AG09319 (cell line): ENCODE results near the gene YWHAE.

ENCODE experiments used
- DNase-seq: peaks from one replicate; pipeline ENCODE4 v3.0.0-alpha.2; 2010; ENCODE audit warnings: low read depth; ENCODE audit errors: extremely low read depth
- CTCF ChIP-seq: IDR thresholded peaks from 2 replicates; pipeline ENCODE4 v1.5.1; 2011; ENCODE audit warnings: low read depth, mild to moderate bottlenecking, inconsistent platforms, low read length, moderate library complexity

YWHAE gene

DNA sequence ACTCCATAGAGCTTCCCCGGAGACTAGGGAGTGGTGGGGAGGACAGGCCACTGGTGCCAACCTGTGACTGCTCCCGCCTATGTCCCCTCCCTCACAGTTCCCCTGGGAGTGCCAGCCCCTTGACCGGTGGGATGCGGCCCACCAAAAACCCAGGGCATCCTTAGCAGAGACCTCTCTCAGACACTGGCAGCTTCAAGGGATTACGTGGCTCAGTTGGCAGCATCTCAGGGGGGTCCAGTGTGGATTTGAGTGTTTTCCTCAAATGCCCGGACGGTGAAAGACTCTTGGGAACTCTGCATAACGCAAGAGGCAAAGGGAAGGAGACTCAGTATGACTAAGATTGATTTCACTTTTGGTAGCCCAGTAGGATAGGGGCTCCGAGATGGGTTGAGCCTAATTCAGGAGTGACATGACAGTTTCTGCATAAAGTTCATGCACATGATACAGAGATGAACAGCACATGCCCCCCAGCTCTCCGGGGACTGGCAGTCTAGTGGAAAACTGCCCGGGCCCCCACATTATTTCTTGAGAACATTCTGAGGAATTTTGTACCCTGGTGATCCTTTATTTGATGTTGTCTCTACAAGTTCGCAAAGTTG, 70.2 kb downstream of the YWHAE start:
- TF ChIP-seq CTCF, result no peak
- no peak for DNase-seq

DNA sequence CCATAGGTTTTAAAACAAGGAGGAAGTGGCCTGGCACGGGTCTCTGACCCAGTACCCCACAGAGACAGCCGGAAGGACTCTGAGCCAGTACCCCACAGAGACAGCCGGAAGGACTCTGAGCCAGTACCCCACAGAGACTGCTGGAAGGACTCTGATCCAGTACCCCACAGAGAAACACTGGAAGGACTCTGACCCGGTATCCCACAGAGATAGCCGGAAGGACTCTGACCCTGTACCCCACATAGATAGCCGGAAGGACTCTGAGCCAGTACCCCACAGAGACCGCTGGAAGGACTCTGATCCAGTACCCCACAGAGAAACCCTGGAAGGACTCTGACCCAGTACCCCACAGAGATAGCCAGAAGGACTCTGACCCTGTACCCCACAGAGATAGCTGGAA, 71.6 kb downstream of the YWHAE start:
- TF ChIP-seq CTCF, result no peak
- DNase-seq, result no peak

DNA sequence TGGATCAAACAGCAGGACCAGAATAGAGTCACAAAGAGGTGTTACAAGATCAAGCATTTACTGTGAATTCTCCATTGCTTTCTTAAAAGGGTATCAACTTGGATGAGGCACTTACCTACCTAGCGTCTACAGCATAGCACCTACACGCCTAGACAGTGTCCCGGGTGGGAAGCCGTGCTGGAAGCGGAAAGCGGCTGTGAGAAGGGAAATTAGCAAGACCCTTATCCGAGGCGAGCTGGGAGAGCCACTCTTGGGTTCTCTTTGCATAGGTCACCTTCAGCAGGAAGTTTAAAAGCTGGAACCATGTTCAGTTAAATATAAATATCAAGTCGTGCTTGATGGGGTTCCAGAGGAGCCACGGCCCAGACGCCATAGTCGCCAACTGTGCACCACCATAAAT, 74.3 kb downstream of the YWHAE start:
- TF ChIP-seq CTCF, result no peak
- DNase-seq, result no peak

DNA sequence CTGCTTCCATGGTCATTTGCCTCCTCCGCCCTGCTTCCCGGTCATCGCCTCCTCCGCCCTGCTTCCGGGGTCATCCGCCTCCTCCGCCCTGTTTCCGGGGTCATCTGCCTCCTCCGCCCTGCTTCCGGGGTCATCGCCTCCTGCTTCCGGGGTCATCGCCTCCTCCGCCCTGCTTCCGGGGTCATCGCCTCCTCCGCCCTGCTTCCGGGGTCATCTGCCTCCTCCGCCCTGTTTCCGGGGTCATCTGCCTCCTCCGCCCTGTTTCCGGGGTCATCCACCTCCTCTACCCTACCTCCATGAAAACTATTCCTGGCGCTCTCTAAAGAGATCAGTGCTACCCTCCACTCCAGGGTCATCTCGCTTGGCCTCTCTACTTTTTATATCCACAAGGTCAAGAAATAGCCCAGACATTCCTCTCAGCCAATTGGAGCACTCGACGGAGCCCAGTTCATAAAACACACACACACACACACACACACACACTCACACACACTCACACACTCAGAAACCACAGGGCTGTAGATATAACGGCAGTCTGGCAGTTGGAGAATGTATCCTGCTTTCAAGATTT, 75.7 kb downstream of the YWHAE start:
- DNase-seq, result no peak
- TF ChIP-seq CTCF, result no peak

GRCh38 chr17:1323336-1323735, 76.7 kb downstream of the YWHAE start:
- DNase-seq, result no peak

DNA sequence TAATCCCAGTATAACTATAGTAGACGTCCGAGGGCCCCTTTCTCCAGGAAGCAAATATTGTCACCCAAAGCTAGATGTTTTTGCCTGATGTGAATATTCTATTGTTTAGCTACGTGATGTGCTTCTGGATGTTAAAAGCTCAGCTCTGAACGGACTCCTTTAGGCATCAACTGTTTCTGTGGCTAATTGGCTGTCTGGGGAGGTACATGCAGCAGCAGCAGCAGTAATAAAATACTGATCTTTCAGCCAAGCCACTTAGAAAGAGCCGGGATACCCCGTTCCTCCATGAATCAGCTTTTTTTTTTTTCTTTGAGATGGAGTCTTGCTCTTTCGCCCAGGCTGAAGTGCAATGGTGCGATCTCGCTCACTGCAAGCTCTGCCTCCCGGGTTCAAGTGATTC, 77.5 kb downstream of the YWHAE start:
- no peak for DNase-seq
- TF ChIP-seq CTCF, result no peak

More at GRCh38 chr17:1323336-1323735, 76.7 kb downstream of the YWHAE start:
- TF ChIP-seq CTCF, result no peak

DNA sequence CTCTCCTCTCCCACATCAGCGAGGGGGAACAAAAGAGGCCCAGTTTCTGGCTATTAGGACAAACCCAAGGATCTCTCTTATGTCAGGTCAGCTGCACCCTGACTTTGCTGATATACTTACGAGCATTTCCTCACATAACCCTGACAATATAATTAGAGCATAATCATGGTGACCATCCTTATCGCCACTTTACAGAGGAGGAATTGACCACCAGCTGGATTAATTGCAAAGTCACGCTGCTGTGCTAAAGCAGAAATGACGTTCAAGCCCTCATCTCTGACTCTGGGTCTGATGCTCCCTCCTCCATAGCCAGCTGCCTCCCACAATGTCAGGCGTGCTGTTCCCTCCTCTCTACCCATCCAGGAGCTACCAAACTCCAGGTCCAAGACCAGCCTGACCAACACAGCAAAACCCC, 78.0 kb downstream of the YWHAE start:
- no peak for DNase-seq
- no peak for TF ChIP-seq CTCF
